RPMI8226 (cell line): ENCODE results near the gene SCARB1.

ENCODE experiments used
- DNase-seq: peaks from one replicate; pipeline ENCODE4 v3.0.0-alpha.2; 2015

The SCARB1 gene

GRCh38 chr12:124742678-124743077 is 121.0 kb downstream of the SCARB1 start:
- no peak for DNase-seq

GRCh38 chr12:124742111-124742510 is 121.6 kb downstream of the SCARB1 start:
- DNase-seq, result no peak

GRCh38 chr12:124741211-124741610 is 122.5 kb downstream of the SCARB1 start:
- DNase-seq, result no peak

GRCh38 chr12:124740691-124741137 is 123.0 kb downstream of the SCARB1 start:
- DNase-seq, result peak; percentile 19

GRCh38 chr12:124739953-124740561 is 123.6 kb downstream of the SCARB1 start:
- DNase-seq, result no peak

- no peak for DNase-seq
These were observed 124.8 kb downstream of the SCARB1 start for GRCh38 chr12:124738636-124739467.

- DNase-seq, result no peak
These were observed 125.7 kb downstream of the SCARB1 start for GRCh38 chr12:124737772-124738635.

- DNase-seq, result no peak
These were observed 126.6 kb downstream of the SCARB1 start for GRCh38 chr12:124737040-124737419.

- no peak for DNase-seq
These were observed 127.3 kb downstream of the SCARB1 start for GRCh38 chr12:124736115-124737039.

GRCh38 chr12:124734224-124734788 is 129.4 kb downstream of the SCARB1 start:
- no peak for DNase-seq

GRCh38 chr12:124733086-124733485 is 130.6 kb downstream of the SCARB1 start:
- no peak for DNase-seq

GRCh38 chr12:124732275-124733075 is 131.2 kb downstream of the SCARB1 start:
- DNase-seq, result no peak

- no peak for DNase-seq
These were observed 131.8 kb downstream of the SCARB1 start for GRCh38 chr12:124731869-124732268.

GRCh38 chr12:124730455-124730932 is 133.2 kb downstream of the SCARB1 start:
- no peak for DNase-seq

- DNase-seq, result no peak
These were observed 135.7 kb downstream of the SCARB1 start for GRCh38 chr12:124727922-124728321.

GRCh38 chr12:124727264-124727800 is 136.3 kb downstream of the SCARB1 start:
- peak; percentile 88 for DNase-seq
